AG09319 (cell line): ENCODE results near the gene LAMB3.

Experiments used
- DNase-seq: peaks from one replicate; pipeline ENCODE4 v3.0.0-alpha.2; 2010; ENCODE audit warnings: low read depth; ENCODE audit errors: extremely low read depth
- CTCF ChIP-seq: IDR thresholded peaks from 2 replicates; pipeline ENCODE4 v1.5.1; 2011; ENCODE audit warnings: low read depth, mild to moderate bottlenecking, inconsistent platforms, low read length, moderate library complexity

LAMB3 gene

DNA sequence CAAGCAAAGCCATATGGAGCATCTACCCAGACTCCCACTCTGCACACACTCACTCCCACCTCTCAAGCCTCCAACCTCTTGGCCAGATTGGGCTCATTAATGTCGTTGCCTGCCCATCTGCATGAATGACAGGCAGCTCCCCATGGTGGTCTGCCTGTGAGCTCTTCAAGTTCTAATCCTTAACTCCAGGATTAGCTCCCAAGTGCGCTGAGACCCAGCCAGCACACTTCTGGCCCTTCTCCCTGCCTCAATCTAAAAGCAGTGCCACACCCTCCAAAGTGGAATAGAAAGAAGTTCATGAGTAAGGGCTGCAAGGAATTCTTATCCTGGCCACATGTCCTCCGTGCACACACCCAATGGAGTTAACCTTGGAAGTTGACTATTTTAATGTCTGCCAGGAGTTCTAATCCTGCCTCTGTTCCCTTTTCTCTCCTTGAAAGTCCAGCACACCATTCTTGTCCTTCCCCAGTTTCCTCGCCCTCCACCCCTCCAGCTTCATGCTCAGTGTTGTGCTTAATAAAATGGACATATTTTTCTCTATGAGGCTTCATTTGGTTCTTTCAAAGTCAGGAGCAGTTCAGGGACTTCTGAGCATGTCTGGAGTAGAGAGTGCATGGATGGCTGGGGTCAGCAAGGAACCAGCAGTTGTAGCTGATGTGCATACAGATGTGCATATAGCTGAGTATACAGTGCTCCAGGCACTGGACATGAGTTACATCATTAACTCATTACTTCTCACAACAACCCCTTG lies 38.6 kb downstream of the LAMB3 start:
- no peak for TF ChIP-seq CTCF
- no peak for DNase-seq

GRCh38 chr1:209612646-209613399 lies 39.4 kb downstream of the LAMB3 start:
- no peak for TF ChIP-seq CTCF
- DNase-seq: no peak

GRCh38 chr1:209611771-209612570 lies 40.3 kb downstream of the LAMB3 start:
- no peak for TF ChIP-seq CTCF
- no peak for DNase-seq

GRCh38 chr1:209610631-209610905 lies 41.7 kb downstream of the LAMB3 start:
- TF ChIP-seq CTCF: no peak
- no peak for DNase-seq

DNA sequence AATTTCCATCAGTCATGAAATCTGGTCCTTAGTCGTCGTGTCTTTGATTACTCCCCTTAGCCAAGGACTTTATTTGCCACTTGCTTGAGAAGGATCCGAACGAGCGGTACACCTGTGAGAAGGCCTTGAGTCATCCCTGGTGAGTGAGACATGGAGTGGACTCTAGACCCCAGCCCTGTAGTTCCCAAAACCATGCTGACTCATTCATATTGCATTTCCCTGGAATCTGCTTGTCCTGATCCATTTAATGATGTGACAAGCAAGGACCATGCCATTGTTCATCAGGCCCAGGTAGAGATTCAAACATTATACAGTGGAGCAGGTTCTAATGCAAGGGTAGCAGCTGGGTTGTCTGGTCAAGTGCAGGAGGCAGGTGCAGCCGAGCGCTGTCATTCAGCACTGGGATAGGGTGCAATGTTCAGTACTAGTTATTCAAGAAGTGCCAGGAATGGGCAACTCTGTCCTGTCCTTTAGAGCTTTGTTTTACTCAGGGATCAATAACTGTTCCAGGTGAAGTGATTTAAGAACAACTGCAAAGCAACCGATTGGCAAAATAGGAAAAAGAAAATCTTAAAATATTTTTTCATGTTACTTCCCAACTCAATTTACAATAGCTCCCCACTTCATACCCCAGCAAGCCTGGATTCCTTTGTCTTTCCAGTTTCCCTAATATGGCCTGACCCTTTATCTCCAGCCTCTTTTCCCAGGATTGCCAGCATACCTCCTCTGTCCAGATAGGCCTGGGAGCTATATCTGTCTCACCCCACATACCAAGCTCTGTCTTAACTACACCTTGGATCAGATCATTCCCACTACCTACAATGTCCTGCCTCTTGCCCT lies 42.2 kb downstream of the LAMB3 start:
- no peak for DNase-seq
- no peak for TF ChIP-seq CTCF

DNA sequence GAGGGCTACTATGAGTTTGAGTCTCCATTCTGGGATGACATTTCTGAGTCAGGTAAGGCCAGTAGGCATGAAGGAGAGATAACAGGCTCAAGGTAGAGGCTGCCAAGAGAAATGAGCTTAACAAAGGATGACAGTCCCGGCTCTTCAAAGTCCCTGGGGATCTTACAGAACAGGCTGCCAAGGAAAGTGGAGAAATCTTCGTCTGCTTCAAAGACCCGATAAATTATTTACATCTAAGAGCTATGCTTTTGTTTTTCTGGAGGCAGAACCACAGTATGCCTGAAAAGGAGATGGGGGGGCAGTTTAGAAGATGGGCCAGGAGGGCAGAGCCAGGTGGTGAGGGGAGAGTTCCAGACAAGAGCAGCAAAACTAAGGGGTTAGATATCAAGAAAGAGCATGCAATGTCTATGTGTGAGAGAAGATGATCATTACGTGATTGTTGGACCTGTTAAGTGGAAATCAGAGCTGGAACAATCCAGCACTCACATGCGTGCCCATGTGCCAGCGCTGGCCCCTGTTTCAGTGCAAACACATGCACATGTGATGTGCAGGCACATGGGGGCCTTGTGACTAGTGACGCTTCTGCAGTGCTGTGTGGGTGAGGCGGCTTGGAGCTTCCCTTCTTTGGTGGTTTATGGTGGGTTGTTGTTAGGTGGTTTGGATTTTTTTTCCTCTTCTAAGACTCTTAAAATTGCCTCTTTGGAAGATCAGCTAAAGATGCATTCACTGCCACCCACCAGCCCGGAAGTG lies 43.0 kb downstream of the LAMB3 start:
- no peak for TF ChIP-seq CTCF
- DNase-seq: no peak
